CD4-positive, alpha-beta T cell treated with Interleukin-6 at 100 ng/mL for 8 hours (primary cell): ENCODE results near the gene BIRC7.
A peak's percentile ranks its signal among the peaks of the same experiment; 100 is the strongest.

ENCODE experiments used
- DNase-seq: peaks from one replicate; pipeline ENCODE4 v3.0.0-alpha.2; 2020; ENCODE audit warnings: mixed read lengths, low spot score

The BIRC7 gene

GRCh38 chr20:63281742-63282665, 46.3 kb downstream of the BIRC7 start:
- no peak for DNase-seq

- DNase-seq: no peak
Measured at GRCh38 chr20:63282946-63283345, 47.2 kb downstream of the BIRC7 start.

- no peak for DNase-seq
Measured at GRCh38 chr20:63283397-63284082, 47.8 kb downstream of the BIRC7 start.

GRCh38 chr20:63284083-63284440, 48.4 kb downstream of the BIRC7 start:
- DNase-seq: peak; percentile 24

GRCh38 chr20:63284544-63284949, 48.8 kb downstream of the BIRC7 start:
- no peak for DNase-seq

- DNase-seq: no peak
Measured at GRCh38 chr20:63284981-63285524, 49.3 kb downstream of the BIRC7 start.

- DNase-seq: no peak
Measured at GRCh38 chr20:63285636-63286615, 50.2 kb downstream of the BIRC7 start.

- no peak for DNase-seq
Measured at GRCh38 chr20:63286781-63287696, 51.3 kb downstream of the BIRC7 start.

GRCh38 chr20:63287697-63288580, 52.2 kb downstream of the BIRC7 start:
- no peak for DNase-seq

- no peak for DNase-seq
Measured at GRCh38 chr20:63288581-63289251, 53.0 kb downstream of the BIRC7 start.

GRCh38 chr20:63289311-63290135, 53.8 kb downstream of the BIRC7 start:
- DNase-seq: no peak
